GM18511 (cell line): ENCODE measurements around the gene BMI1.
"Not testable (repeated sequence)": the region's sequence is repeated elsewhere in the genome, so short reads cannot be mapped to it uniquely, and the experiment has no call there.

Source experiments
- ATAC-seq: cut with Tn5 transposase; IDR thresholded peaks from one replicate; pipeline ENCODE4 v1.9.1; 2021; ENCODE audit warnings: mild to moderate bottlenecking, moderate library complexity; ENCODE audit not compliant: unreplicated experiment

The BMI1 gene

DNA sequence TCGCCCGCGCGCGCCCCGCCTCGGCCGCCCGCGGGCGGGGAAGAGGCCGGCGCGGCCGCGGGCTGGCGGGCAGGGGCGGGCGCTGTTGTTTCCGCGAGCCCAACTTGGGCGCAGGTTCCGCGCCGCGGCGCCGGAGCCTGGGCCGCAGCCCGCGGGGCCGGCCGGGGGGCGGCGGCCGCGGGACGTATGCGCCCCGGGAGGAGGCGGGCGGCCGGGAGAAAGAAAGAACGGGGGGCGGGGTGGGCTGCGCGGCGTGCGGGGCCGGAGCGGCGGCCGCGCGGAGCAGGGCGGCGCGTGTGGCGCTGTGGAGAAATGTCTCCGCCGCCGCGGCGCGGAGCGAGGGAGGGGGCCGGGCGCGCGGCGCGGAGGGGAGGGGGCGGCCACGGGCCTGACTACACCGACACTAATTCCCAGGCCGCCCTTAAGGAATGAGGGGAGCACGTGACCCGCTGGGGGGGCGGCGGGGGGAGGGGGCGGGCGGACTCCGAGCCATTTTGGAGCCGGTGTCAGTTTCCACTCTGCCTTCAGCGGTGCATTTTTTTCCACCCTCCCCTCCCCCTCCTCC, at the start of gene BMI1:
BMI1 (plus strand) TSS at position 509 of the 565 bp plus-strand sequence. CDS start 5,351 bp downstream, outside the sequence.
- peak; percentile 30 for ATAC-seq

DNA sequence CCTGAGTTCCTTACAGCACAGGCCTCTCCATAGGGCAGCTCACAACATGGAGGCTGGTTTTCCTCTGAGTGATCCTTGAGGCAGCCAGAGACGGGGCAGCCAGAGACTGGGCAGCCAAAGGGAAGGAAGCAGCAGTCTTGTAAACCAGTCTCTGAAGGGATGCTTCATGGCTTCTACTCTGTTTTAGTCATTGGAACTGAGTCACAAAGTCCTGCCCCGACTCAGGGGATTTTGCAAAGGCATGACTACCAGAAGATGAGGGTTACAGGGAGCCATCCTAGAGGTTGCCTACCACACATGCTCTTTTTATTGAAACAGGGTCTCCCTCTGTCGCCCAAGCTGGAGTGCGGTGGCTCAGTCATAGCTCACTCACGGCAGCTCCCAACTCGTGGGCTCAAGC, 49.1 kb upstream of the BMI1 start:
- no peak for ATAC-seq

DNA sequence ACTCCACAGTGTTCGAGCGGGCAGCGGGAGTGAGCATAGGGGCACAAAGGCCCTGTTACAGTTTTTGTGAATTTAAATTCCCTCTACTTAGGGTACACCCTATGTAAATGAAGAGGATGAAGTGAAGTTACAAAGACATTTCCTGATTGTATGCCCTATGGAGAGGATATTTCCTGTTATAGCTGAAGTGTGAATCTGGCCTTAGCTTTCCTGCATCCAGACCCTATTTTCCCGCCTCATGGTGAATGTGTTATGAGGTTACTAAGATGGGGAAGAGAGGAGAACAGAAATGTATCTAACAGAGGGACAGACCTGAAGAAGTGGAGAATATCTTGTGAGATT, 42.5 kb upstream of the BMI1 start:
- no peak for ATAC-seq

- no peak for ATAC-seq
Measured at GRCh38 chr10:22280078-22280477, 40.8 kb upstream of the BMI1 start.

DNA sequence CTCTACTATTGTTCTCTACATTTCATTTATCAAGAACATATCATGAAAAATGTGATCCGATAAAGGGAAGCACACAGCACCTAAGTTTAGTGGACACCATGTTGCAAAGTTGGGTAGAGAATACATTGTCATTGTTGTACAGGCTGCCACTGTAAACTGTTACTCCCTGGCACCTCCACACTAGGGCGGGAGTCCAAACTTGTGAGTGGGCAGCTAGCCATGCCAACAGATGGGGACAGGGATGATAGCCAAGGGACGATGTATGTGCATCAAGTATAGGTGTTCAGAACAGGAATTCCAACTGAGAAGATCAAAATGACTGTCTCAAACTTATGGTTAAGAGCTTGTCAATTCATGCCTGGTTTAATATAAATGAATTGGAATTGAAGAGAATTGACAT, 35.8 kb upstream of the BMI1 start:
- no peak for ATAC-seq

DNA sequence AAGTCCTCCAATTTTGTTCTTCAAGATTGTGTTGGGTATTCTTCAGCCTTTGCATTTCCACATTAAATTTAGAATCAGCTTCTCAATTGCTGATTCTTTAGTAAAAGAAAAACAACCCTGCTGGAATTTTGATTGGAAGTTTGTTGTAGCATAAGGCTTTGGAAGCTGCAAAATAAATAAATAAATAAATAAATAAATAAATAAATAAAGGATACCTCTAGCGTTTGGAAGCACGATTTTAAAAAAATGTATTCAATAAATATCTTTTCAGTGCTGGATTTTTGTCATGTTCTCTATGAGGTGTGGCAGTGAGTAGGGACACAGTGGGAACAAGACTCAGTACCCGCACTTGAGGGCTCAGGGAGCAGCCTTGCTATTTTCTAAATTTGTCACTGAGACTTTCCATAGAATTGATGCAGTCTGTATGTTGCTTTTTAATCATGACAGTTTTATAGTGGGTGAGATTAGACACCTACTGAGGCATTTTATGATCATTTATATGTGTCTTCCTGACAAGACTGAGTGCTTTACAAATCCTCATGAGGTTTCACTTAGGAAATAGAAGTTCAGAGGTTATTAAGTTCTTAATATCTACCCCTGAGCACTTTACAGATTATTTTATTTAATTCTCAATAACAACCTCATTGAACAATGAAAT, 27.0 kb upstream of the BMI1 start:
- ATAC-seq, result no peak

DNA sequence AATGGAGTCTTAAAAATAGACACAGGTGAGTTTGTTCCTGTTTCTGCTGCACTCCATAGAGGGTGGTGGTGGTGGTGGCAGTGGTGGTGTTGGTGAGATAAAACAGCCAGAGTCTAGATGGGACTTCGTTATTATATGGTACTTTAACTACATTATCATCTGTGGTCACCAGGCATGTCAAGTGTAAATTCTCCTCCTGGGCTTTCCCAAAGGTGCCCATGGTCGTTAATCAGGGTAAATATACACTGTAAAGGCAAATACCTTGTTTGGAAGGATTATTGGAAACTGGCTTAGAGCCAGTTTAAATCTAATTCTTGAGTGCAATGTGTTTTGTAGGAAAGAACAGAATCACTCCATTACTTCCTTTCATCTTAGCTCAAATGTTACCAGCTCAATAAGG, 26.2 kb upstream of the BMI1 start:
- ATAC-seq, result no peak

GRCh38 chr10:22301193-22301592, 19.7 kb upstream of the BMI1 start:
- ATAC-seq, result no peak

DNA sequence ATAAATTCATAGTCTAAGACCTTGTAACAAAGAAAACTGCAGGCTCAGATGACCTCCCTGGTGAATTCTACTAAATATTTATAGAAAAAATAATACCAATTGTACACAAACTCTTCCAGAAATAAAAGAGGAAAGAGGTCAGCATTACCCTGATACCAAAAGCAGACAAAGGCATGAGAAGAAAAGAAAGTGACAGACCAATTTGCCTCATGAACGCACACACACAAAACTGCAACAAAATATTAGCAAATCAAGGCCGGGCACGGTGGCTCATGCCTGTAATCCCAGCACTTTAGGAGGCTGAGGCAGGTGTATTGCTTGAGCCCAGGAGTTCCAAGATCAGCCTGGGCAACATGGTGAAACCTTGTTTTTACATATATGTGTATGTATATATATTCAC, 17.4 kb upstream of the BMI1 start:
- no peak for ATAC-seq

GRCh38 chr10:22305721-22306120, 15.2 kb upstream of the BMI1 start:
- no peak for ATAC-seq

GRCh38 chr10:22308390-22308789, 12.5 kb upstream of the BMI1 start:
- ATAC-seq, result peak; percentile 97

GRCh38 chr10:22309180-22310000, 11.5 kb upstream of the BMI1 start:
- ATAC-seq, result no peak

DNA sequence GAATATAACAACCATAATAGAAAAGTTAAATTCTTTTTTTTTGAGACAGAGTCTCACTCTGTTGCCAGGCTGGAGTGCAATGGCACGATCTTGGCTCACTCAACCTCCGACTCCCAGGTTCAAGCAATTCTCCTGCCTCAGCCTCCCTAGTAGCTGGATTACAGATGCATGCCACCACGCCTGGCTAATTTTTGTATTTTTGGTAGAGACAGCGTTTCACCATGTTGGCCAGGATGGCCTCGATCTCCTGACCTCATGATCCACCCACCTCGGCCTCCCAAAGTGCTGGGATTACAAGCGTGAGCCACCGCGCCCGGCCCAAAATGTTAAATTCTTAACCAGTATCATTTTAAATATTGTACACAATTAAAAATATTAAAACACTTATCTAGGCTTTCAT, 10.9 kb upstream of the BMI1 start:
- not testable (repeated sequence) for ATAC-seq

GRCh38 chr10:22310928-22311327, 10.0 kb upstream of the BMI1 start:
- no peak for ATAC-seq

- ATAC-seq, result no peak
Measured at GRCh38 chr10:22314852-22315251, 6.0 kb upstream of the BMI1 start.

GRCh38 chr10:22315455-22316285, 5.2 kb upstream of the BMI1 start:
- ATAC-seq, result peak; percentile 32

DNA sequence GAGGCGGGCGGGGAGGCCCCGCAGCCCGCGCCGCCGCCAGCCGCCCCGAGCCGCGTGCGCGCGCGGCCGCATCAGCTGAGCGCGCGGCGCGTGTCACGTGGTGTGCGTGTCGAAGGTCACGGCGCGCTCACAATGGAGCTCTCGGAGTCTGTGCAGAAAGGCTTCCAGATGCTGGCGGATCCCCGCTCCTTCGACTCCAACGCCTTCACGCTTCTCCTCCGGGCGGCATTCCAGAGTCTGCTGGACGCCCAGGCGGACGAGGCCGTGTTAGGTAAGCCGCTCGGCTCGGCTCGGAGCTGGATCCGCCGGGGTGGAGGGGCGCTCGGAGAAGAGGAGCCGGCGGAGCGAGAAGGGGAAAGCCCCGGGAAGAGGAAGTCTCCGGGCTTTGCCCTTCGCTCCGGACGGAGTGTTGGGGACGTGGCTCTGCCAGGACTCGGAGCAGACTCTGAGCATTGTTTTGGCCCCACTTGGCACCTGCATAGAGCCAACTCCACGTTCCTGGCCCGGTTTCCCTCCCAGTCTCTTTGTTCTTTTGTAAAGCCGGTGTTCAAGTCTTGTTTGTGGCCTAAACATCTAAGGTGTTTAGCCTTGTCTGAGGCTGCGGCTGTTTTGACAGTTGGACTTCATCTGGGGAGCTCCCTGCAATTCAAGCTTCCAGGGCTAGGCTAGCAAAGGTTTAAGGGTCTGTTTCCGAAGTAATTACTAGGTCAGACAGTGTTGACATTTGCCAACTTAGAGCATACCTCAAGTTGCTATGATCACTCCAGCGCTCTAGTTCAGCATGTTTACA, 4.4 kb upstream of the BMI1 start, which contains the start of gene COMMD3:
COMMD3 (plus strand) TSS at position 103 of the 790 bp plus-strand sequence; CDS start at position 133, 30 bp downstream.
- peak; percentile 68 for ATAC-seq

- ATAC-seq, result peak; percentile 19
Measured at GRCh38 chr10:22317076-22317370, 3.9 kb upstream of the BMI1 start.

GRCh38 chr10:22317771-22318565, 2.9 kb upstream of the BMI1 start:
- ATAC-seq, result no peak

GRCh38 chr10:22318772-22319171, 2.1 kb upstream of the BMI1 start:
- no peak for ATAC-seq
